Tibial artery (tissue), 4 donors: ENCODE measurements around the gene SLBP.
"Not testable (repeated sequence)": the region's sequence is repeated elsewhere in the genome, so short reads cannot be mapped to it uniquely, and the experiment has no call there.

Source experiments
- DNase-seq, 2 donors: peaks; one replicate each; pipeline ENCODE4 v3.0.0-alpha.2; 2019
- H3K27ac ChIP-seq, 2 donors: fragments of 200-600 bp; sonication (generic) in 1 of 2; 1 replicate in 1 of 2; 2 replicates in 1 of 2; pipeline ENCODE4 v1.5.1; 2018 to 2019; ENCODE audit warnings: mild to moderate bottlenecking in 1 of 2
- H3K27me3 ChIP-seq, 2 donors: fragments of 200-600 bp; sonication (generic) in 1 of 2; one replicate each; pipeline versions ENCODE4 v1.5.1 to v1.6.0; 2016 to 2019
- H3K36me3 ChIP-seq, 3 donors: fragments of 200-600 bp; sonication (generic) in 2 of 3; one replicate each; pipeline ENCODE4 v1.5.1; 2016 to 2019; ENCODE audit warnings: mild to moderate bottlenecking in 2 of 3
- H3K4me1 ChIP-seq, 4 donors: fragments of 200-600 bp; sonication (generic) in 2 of 4; 1 replicate in 3 of 4; 2 replicates in 1 of 4; pipeline ENCODE4 v1.5.1; 2016 to 2019
- H3K4me3 ChIP-seq, 2 donors: fragments of 200-600 bp; sonication (generic) in 1 of 2; 1 replicate in 1 of 2; 2 replicates in 1 of 2; pipeline ENCODE4 v1.5.1; 2018 to 2019; ENCODE audit warnings: mild to moderate bottlenecking in 2 of 2
- H3K9me3 ChIP-seq, 3 donors: fragments of 200-600 bp; sonication (generic) in 1 of 3; one replicate each; pipeline ENCODE4 v1.5.1; 2016 to 2019
- CTCF ChIP-seq, 2 experiments: fragments of 200-600 bp in 1 of 2; fragments of 450-650 bp in 1 of 2; IDR thresholded peaks; one replicate each; pipeline ENCODE4 v1.5.1; 2017 to 2019; ENCODE audit warnings: antibody characterized with exemption in 2 of 2, mild to moderate bottlenecking in 1 of 2, moderate library complexity in 1 of 2
- intact Hi-C: fragments of 100-400 bp; cut with DNase I; formaldehyde crosslinking; loops from one replicate; pipeline ENCODE4 v1.15.0; 2023; ENCODE audit warnings: low total_unique reads

SLBP gene

GRCh38 chr4:1703867-1704266 lies 8.3 kb downstream of the SLBP start:
- peaks cover 0 to 6% (median 2%) of the 10 kb centered on the region in 4 donors for H3K4me1 ChIP-seq
- no peak overlapping the region for H3K4me3 ChIP-seq
- DNase-seq: no peak
- TF ChIP-seq CTCF (IDR thresholded peaks at IDR 0.05): no peak
- no peaks in the 10 kb centered on the region for H3K27me3 ChIP-seq
- H3K36me3 ChIP-seq: peaks cover 39 to 59% (median 42%) of the 10 kb centered on the region in 3 donors
- no peaks in the 10 kb centered on the region for H3K9me3 ChIP-seq
- intact Hi-C loops: no loop called here
- H3K27ac ChIP-seq: no peak overlapping the region

- intact Hi-C loops, H3K27ac ChIP-seq, H3K27me3 ChIP-seq, H3K9me3 ChIP-seq, H3K4me1 ChIP-seq, H3K4me3 ChIP-seq, DNase-seq: not testable (repeated sequence)
- peaks cover 53 to 80% (median 60%) of the 10 kb centered on the region in 3 donors for H3K36me3 ChIP-seq
Observed at GRCh38 chr4:1701671-1702070, 10.4 kb downstream of the SLBP start.

GRCh38 chr4:1695913-1696312 lies 16.2 kb downstream of the SLBP start:
- no peak overlapping the region for H3K4me3 ChIP-seq
- TF ChIP-seq CTCF (IDR thresholded peaks at IDR 0.05): no peak
- H3K27ac ChIP-seq: no peak overlapping the region
- H3K9me3 ChIP-seq: no peaks in the 10 kb centered on the region
- H3K4me1 ChIP-seq: no peaks in the 10 kb centered on the region
- no peak for DNase-seq
- H3K27me3 ChIP-seq: no peaks in the 10 kb centered on the region
- intact Hi-C loops: no loop called here
- H3K36me3 ChIP-seq: peaks cover 58 to 92% (median 80%) of the 10 kb centered on the region in 3 donors

GRCh38 chr4:1693131-1693896 lies 18.8 kb downstream of the SLBP start:
- H3K9me3 ChIP-seq: no peaks in the 10 kb centered on the region
- peak; percentile 39 to 77 for DNase-seq
- no peak overlapping the region for H3K4me3 ChIP-seq
- intact Hi-C loops: loop anchor here (5.0 kb wide), 1 partner anchor 34 kb away; no protein-coding TSS in a partner anchor
- H3K27ac ChIP-seq: no peak overlapping the region
- no peaks in the 10 kb centered on the region for H3K27me3 ChIP-seq
- H3K4me1 ChIP-seq: no peaks in the 10 kb centered on the region
- H3K36me3 ChIP-seq: peaks cover 45 to 79% (median 73%) of the 10 kb centered on the region in 3 donors
- TF ChIP-seq CTCF (IDR thresholded peaks at IDR 0.05): peak; percentile 79 to 93

GRCh38 chr4:1691737-1692373 lies 20.3 kb downstream of the SLBP start:
- intact Hi-C loops: loop anchor here (5.0 kb wide), 1 partner anchor 35 kb away; no protein-coding TSS in a partner anchor
- Histone ChIP-seq H3K4me1 (no peaks in the 10 kb centered on the region), H3K9me3 (no peaks in the 10 kb centered on the region), H3K27ac (no peak overlapping the region), H3K36me3 (peaks cover 37 to 64% (median 62%) of the 10 kb centered on the region in 3 donors), H3K4me3 (no peak overlapping the region), H3K27me3 (no peaks in the 10 kb centered on the region)
- no peak for DNase-seq
- TF ChIP-seq CTCF (IDR thresholded peaks at IDR 0.05): no peak

- intact Hi-C loops: loop anchor here (5.0 kb wide), 1 partner anchor 37 kb away; no protein-coding TSS in a partner anchor
- Histone ChIP-seq H3K4me1 (no peaks in the 10 kb centered on the region), H3K4me3 (no peak overlapping the region), H3K27ac (no peak overlapping the region), H3K9me3 (no peaks in the 10 kb centered on the region), H3K27me3 (no peaks in the 10 kb centered on the region), H3K36me3 (peaks cover 32 to 53% (median 51%) of the 10 kb centered on the region in 3 donors)
- TF ChIP-seq CTCF (IDR thresholded peaks at IDR 0.05): no peak
- DNase-seq: no peak
Observed at GRCh38 chr4:1690698-1691097, 21.4 kb downstream of the SLBP start.
